H1 (cell line): ENCODE data around the gene CAMK2D. TPM values are rescaled to one million over a fixed set of nuclear protein-coding genes. Genes with fewer than 3 reads are reported as not detected.

Experiments used
- CTCF ChIA-PET: fragments of 300-600 bp; sonication (Branson Sonifier 250); formaldehyde crosslinking; loops from one replicate; lab custom pipeline; 2021; ENCODE audit not compliant: partially characterized antibody; lab: Charles Lee
- POLR2A ChIA-PET: fragments of 300-600 bp; sonication (Branson Sonifier 250); formaldehyde crosslinking; loops from one replicate; lab custom pipeline; 2021; ENCODE audit warnings: inconsistent platforms; ENCODE audit not compliant: partially characterized antibody; lab: Charles Lee
- DNase-seq, 2 experiments: peaks; one replicate each; pipeline versions ENCODE4 v3.0.0 to v3.0.0-alpha.2; 2010 to 2022; ENCODE audit warnings: low spot score in 2 of 2, low read depth in 1 of 2, mixed read lengths in 1 of 2
- FAIRE-seq: peaks from 2 replicates; lab custom pipeline; 2011; peaks lifted over from hg19 to GRCh38; lab: Jason Lieb, UNC
- H2AFZ ChIP-seq: 2 replicates; pipeline ENCODE4 v1.8.1; 2012; ENCODE audit warnings: low read length, inconsistent platforms
- H2AK5ac ChIP-seq: 2 replicates; pipeline ENCODE4 v1.6.1; 2013; ENCODE audit warnings: low read depth, low read length
- H2BK120ac ChIP-seq: replicated peaks from 2 replicates; pipeline ENCODE3; 2013; ENCODE audit warnings: low read depth, low read length, inconsistent platforms
- H2BK12ac ChIP-seq: 2 replicates; pipeline ENCODE4 v1.6.1; 2013; ENCODE audit warnings: low read depth, low read length
- H2BK15ac ChIP-seq: 2 replicates; pipeline ENCODE4 v1.6.1; 2013; ENCODE audit warnings: low read length
- H2BK20ac ChIP-seq: 2 replicates; pipeline ENCODE4 v1.6.1; 2013; ENCODE audit warnings: low read length
- H2BK5ac ChIP-seq: 2 replicates; pipeline ENCODE4 v1.6.1; 2013; ENCODE audit warnings: low read depth, low read length
- H3K14ac ChIP-seq: 2 replicates; pipeline ENCODE4 v1.6.1; 2013; ENCODE audit warnings: inconsistent platforms; ENCODE audit not compliant: insufficient read length
- H3K18ac ChIP-seq: 2 replicates; pipeline ENCODE4 v1.6.1; 2013; ENCODE audit warnings: low read length; ENCODE audit errors: extremely low read depth
- H3K23ac ChIP-seq: 2 replicates; pipeline ENCODE4 v1.6.1; 2013; ENCODE audit warnings: inconsistent platforms; ENCODE audit not compliant: insufficient read length
- H3K23me2 ChIP-seq: 2 replicates; pipeline ENCODE4 v1.6.1; 2013; ENCODE audit warnings: low read depth, low read length
- H3K27ac ChIP-seq: 2 replicates; pipeline ENCODE4 v1.6.1; 2011; ENCODE audit warnings: low read depth, low read length, inconsistent platforms
- H3K27me3 ChIP-seq, 4 experiments: replicated peaks in 1 of 4; 1 replicate in 1 of 4; 2 replicates in 3 of 4; pipeline versions ENCODE4 v1.6.1 to v1.8.1; 2011 to 2013; ENCODE audit warnings: low read length in 3 of 4, mild to moderate bottlenecking in 3 of 4, inconsistent platforms in 2 of 4, mixed read lengths in 2 of 4, moderate library complexity in 1 of 4; ENCODE audit not compliant: control insufficient read depth in 3 of 4, insufficient read depth in 3 of 4; ENCODE audit errors: extremely low read depth in 1 of 4
- H3K36me3 ChIP-seq, 4 experiments: 2 replicates each; pipeline versions ENCODE4 v1.6.1 to v1.8.1; 2011 to 2013; ENCODE audit warnings: mild to moderate bottlenecking in 4 of 4, low read length in 3 of 4, moderate library complexity in 2 of 4, control low read depth in 1 of 4, inconsistent platforms in 1 of 4; ENCODE audit not compliant: insufficient read depth in 4 of 4, control insufficient read depth in 2 of 4
- H3K4ac ChIP-seq: replicated peaks from 2 replicates; pipeline ENCODE3; 2013; ENCODE audit warnings: low read length, low read depth, mixed read lengths, inconsistent platforms; ENCODE audit not compliant: insufficient read length
- H3K4me1 ChIP-seq, 4 experiments: replicated peaks in 1 of 4; 1 replicate in 1 of 4; 2 replicates in 3 of 4; pipeline versions ENCODE4 v1.6.1 to v1.8.1; 2011 to 2013; ENCODE audit warnings: low read length in 3 of 4, inconsistent platforms in 2 of 4, mixed read lengths in 1 of 4; ENCODE audit not compliant: insufficient read depth in 4 of 4, control insufficient read depth in 3 of 4
- H3K4me2 ChIP-seq, 2 experiments: 2 replicates each; pipeline versions ENCODE4 v1.6.1 to v1.8.1; 2011 to 2013; ENCODE audit warnings: low read depth in 2 of 2, low read length in 2 of 2, control low read depth in 1 of 2, inconsistent platforms in 1 of 2, mild to moderate bottlenecking in 1 of 2; ENCODE audit not compliant: insufficient read depth in 1 of 2
- H3K4me3 ChIP-seq, 4 experiments: fragments of 200-600, 300-600 bp in 1 of 4; sonication (generic), shearing (Covaris generic), sonication (Bioruptor Twin) in 1 of 4; 2 replicates each; pipeline versions ENCODE4 v1.5.1 to v1.8.1; 2011 to 2016; ENCODE audit warnings: low read length in 4 of 4, low read depth in 3 of 4, control low read depth in 2 of 4, inconsistent platforms in 2 of 4, mild to moderate bottlenecking in 2 of 4, mixed read lengths in 1 of 4, moderate library complexity in 1 of 4; ENCODE audit not compliant: insufficient read depth in 2 of 4; ENCODE audit errors: extremely low read depth in 1 of 4
- H3K56ac ChIP-seq: replicated peaks from 2 replicates; pipeline ENCODE3; 2013; ENCODE audit warnings: low read depth, mild to moderate bottlenecking, mixed read lengths, low read length, inconsistent platforms; ENCODE audit not compliant: insufficient read length
- H3K79me1 ChIP-seq: 2 replicates; pipeline ENCODE4 v1.6.1; 2013; ENCODE audit warnings: low read depth, low read length, control low read depth
- H3K79me2 ChIP-seq, 2 experiments: 2 replicates each; pipeline versions ENCODE4 v1.6.1 to v1.8.1; 2012 to 2013; ENCODE audit warnings: low read length in 2 of 2, mild to moderate bottlenecking in 2 of 2, inconsistent platforms in 1 of 2; ENCODE audit not compliant: insufficient read depth in 2 of 2, control insufficient read depth in 1 of 2
- H3K9ac ChIP-seq, 4 experiments: replicated peaks in 1 of 4; 1 replicate in 1 of 4; 2 replicates in 3 of 4; pipeline versions ENCODE4 v1.6.1 to v1.8.1; 2011 to 2013; ENCODE audit warnings: low read depth in 3 of 4, low read length in 3 of 4, control low read depth in 2 of 4, mild to moderate bottlenecking in 2 of 4, moderate library complexity in 2 of 4, inconsistent platforms in 1 of 4; ENCODE audit errors: extremely low read depth in 1 of 4
- H3K9me3 ChIP-seq, 2 experiments: 2 replicates each; pipeline versions ENCODE4 v1.6.1 to v1.8.1; 2012 to 2013; ENCODE audit warnings: mild to moderate bottlenecking in 2 of 2, moderate library complexity in 2 of 2, control low read depth in 1 of 2, inconsistent platforms in 1 of 2, low read depth in 1 of 2, low read length in 1 of 2, mixed read lengths in 1 of 2; ENCODE audit not compliant: insufficient read depth in 2 of 2
- H4K20me1 ChIP-seq, 2 experiments: replicated peaks in 1 of 2; 2 replicates each; pipeline versions ENCODE3 to v1.8.1; 2011 to 2013; ENCODE audit warnings: inconsistent platforms in 2 of 2, low read length in 2 of 2, mild to moderate bottlenecking in 1 of 2; ENCODE audit not compliant: insufficient read depth in 2 of 2, control insufficient read depth in 1 of 2
- H4K5ac ChIP-seq: 2 replicates; pipeline ENCODE4 v1.6.1; 2013; ENCODE audit warnings: low read length, low read depth, mixed read lengths, inconsistent platforms; ENCODE audit not compliant: insufficient read length
- H4K8ac ChIP-seq: 2 replicates; pipeline ENCODE4 v1.8.0; 2013; ENCODE audit warnings: mild to moderate bottlenecking, moderate library complexity, low read length, inconsistent platforms; ENCODE audit not compliant: insufficient read depth; ENCODE audit errors: extremely low read depth
- H4K91ac ChIP-seq: replicated peaks from 2 replicates; pipeline ENCODE3; 2013; ENCODE audit warnings: low read length, mixed read lengths, inconsistent platforms; ENCODE audit not compliant: insufficient read length
- WGBS, 2 experiments: shearing (Covaris generic) in 1 of 2; methylation state at CpG; one replicate each; pipeline versions ENCODE4 v1.1.6 to v1.1.7; 2013 to 2015; ENCODE audit warnings: low lambda C conversion rate in 2 of 2, mixed read lengths in 2 of 2, inconsistent platforms in 1 of 2, low coverage in 1 of 2, missing lambda C conversion rate in 1 of 2; ENCODE audit not compliant: insufficient replicate concordance in 2 of 2, insufficient coverage in 1 of 2, insufficient read length in 1 of 2; ENCODE audit errors: extremely low coverage in 1 of 2, missing lambda C conversion rate in 1 of 2; 5-methylcytosine and 5-hydroxymethylcytosine counted together
- polyA plus RNA-seq, 7 experiments: library from polyadenylated mRNA; depleted of rRNA in 3 of 7; stranded (reverse) in 5 of 7; unstranded in 2 of 7; fragments of >200 nt in 5 of 7; fragments of 200-250 nt in 2 of 7; gene quantifications; 1 replicate in 5 of 7; 2 replicates in 1 of 7; 4 replicates in 1 of 7; pipeline versions ENCODE4 v1.2.1 to v1.2.3, GENCODE V29; 2011 to 2013; ENCODE audit warnings: missing spikeins in 2 of 7, mixed read lengths in 2 of 7
- total RNA-seq: library from RNA; stranded (reverse); fragmentation: NEBNext Ultra II Directional; extraction: Animal tissue kit (Norgen Biotek cat#: 25700); gene quantifications from 2 replicates; pipeline ENCODE4 v1.2.1, GENCODE V29; 2021

CAMK2D gene
- total and polyA plus RNA-seq, 2 of the 8 experiments (the other 6 are each of a cell fraction or from before 2014, with no cell fraction given) = 3.2 to 7.0 TPM

- no peak overlapping the region for H3K4ac ChIP-seq
- H3K18ac ChIP-seq = no peak overlapping the region
- H2BK12ac ChIP-seq = no peak overlapping the region
- DNase-seq (no peak), FAIRE-seq (no peak)
- H4K91ac ChIP-seq = no peak overlapping the region
- CTCF ChIA-PET = interaction anchor here (0.8 to 2.2 kb wide), 5 partner anchors 15 to 303 kb away, joined by 3 to 11 read pairs (median 4); no protein-coding TSS in a partner anchor
- no peaks in the 10 kb centered on the region for H3K79me1 ChIP-seq
- no peaks in the 10 kb centered on the region for H3K79me2 ChIP-seq
- H3K9ac ChIP-seq = no peak overlapping the region
- H4K8ac ChIP-seq = no peak overlapping the region
- H3K36me3 ChIP-seq = no peaks in the 10 kb centered on the region
- H3K9me3 ChIP-seq = no peaks in the 10 kb centered on the region
- no peaks in the 10 kb centered on the region for H3K4me1 ChIP-seq
- no peak overlapping the region for H4K5ac ChIP-seq
- no peak overlapping the region for H3K27ac ChIP-seq
- no peak overlapping the region for H3K14ac ChIP-seq
- H2BK15ac ChIP-seq = no peak overlapping the region
- no peak overlapping the region for H2BK120ac ChIP-seq
- no peak overlapping the region for H2AFZ ChIP-seq
- H2BK5ac ChIP-seq = no peak overlapping the region
- H3K23me2 ChIP-seq = no peaks in the 10 kb centered on the region
- no peak overlapping the region for H3K23ac ChIP-seq
- H3K4me3 ChIP-seq = no peak overlapping the region
- POLR2A ChIA-PET = no interaction called here
- H4K20me1 ChIP-seq = no peaks in the 10 kb centered on the region
- H2BK20ac ChIP-seq = no peak overlapping the region
- no peaks in the 10 kb centered on the region for H3K27me3 ChIP-seq
- H3K4me2 ChIP-seq = no peak overlapping the region
- 85% methylated on average over 1 of the region's 1 CpG; no CpG with 5 or more reads in 1 of the 2 experiments for WGBS, 2 experiments
- no peak overlapping the region for H2AK5ac ChIP-seq
- H3K56ac ChIP-seq = no peak overlapping the region
Measured at GRCh38 chr4:113674251-113674650, 87.3 kb downstream of the CAMK2D start.
